ENCODE measurements around the gene RMI2. TPM values are rescaled to one million over a fixed set of nuclear protein-coding genes. Genes with fewer than 3 reads are reported as not detected.
A peak's percentile ranks its signal among the peaks of the same experiment; 100 is the strongest.

RMI2 gene
- total and polyA plus RNA-seq, 2 of the 8 experiments (the other 6 are each of a cell fraction or from before 2014, with no cell fraction given) = 58.2 to 96.0 TPM

DNA sequence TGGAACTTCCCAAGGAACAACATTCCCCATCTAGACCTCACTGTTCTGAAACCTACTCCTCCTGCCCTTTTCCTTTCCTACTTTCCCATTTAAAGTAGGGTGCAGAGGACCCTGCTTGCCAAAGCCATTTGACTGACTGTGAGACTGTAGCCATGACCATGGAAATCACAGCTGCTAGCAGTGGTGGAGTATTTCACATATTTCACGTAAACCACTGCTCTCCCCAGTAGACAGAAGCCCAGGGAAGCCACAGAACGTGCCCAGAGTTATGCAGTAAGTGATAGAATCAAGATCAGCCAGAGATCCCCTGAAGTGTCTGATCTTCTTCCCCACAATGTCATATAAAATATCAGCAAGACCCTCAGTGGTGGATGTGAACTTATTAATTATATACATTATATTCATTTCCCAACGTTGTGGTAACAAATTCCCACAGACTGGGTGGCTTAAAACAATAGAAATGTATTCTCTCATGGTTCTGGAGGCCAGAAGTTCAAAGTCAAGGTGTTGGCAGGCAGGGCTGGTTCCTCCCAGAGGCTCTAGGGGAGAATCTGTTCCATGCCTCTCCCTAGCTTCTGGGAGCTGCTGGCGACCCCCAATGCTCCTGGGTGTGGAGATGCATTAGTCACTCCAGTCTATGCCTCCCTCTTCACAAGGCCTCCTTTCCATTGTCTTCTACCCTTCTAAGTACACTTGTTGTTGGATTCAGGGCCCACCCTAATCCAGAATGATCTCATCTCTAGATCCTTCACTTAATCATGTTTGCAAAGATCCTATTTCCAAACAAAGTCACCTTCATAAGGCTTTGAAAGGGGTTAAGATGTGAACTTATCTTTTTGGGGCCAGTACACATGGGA, 43.4 kb upstream of the RMI2 start:
- POLR2A ChIA-PET (ENCODE audit: partially characterized antibody) = interaction anchor here (3.4 kb wide), 1 partner anchor 46 kb away, joined by 12 read pairs; the partner anchor contains the start of gene SOCS1

More for the DNA sequence above, 43.4 kb upstream of the RMI2 start:
- Histone ChIP-seq H4K5ac (ENCODE audit: insufficient read length, low read depth, low read length) (no peak overlapping the region), H3K79me2 (ENCODE audit: control insufficient read depth in 1 of 2, insufficient read depth in 2 of 2, low read length in 2 of 2) (no peaks in the 10 kb centered on the region), H2BK120ac (replicated peaks; ENCODE audit: low read depth, low read length) (no peak overlapping the region), H3K4me3 (ENCODE audit: extremely low read depth in 1 of 4, insufficient read depth in 2 of 4, low read depth in 3 of 4, low read length in 4 of 4) (no peak overlapping the region), H3K9ac (replicated peaks in 1 of 4; ENCODE audit: extremely low read depth in 1 of 4, low read depth in 3 of 4, low read length in 3 of 4) (no peak overlapping the region), H4K91ac (replicated peaks; ENCODE audit: insufficient read length, low read length) (no peak overlapping the region), H3K27ac (ENCODE audit: low read depth, low read length) (no peak overlapping the region), H4K8ac (ENCODE audit: extremely low read depth, insufficient read depth, low read length) (no peak overlapping the region), H3K23me2 (ENCODE audit: low read depth, low read length) (no peaks in the 10 kb centered on the region), H3K9me3 (ENCODE audit: insufficient read depth in 2 of 2, low read depth in 1 of 2, low read length in 1 of 2) (no peaks in the 10 kb centered on the region), H2BK15ac (ENCODE audit: low read length) (no peak overlapping the region; the same call in 1 of the 2 replicates), H2BK20ac (ENCODE audit: low read length) (0 out of 2 replicates have a peak overlapping the region, but pooled peaks have one; percentile 11), H2BK5ac (ENCODE audit: low read depth, low read length) (no peak overlapping the region), H2AFZ (ENCODE audit: low read length) (no peak overlapping the region), H4K20me1 (replicated peaks in 1 of 2; ENCODE audit: control insufficient read depth in 1 of 2, insufficient read depth in 2 of 2, low read length in 2 of 2) (no peaks in the 10 kb centered on the region), H2BK12ac (ENCODE audit: low read depth, low read length) (no peak overlapping the region), H3K56ac (replicated peaks; ENCODE audit: insufficient read length, low read depth, low read length) (no peak overlapping the region), H3K18ac (ENCODE audit: extremely low read depth, low read length) (no peak overlapping the region), H3K27me3 (replicated peaks in 1 of 4; ENCODE audit: control insufficient read depth in 3 of 4, extremely low read depth in 1 of 4, insufficient read depth in 3 of 4, low read length in 3 of 4) (no peaks in the 10 kb centered on the region), H3K4ac (replicated peaks; ENCODE audit: insufficient read length, low read depth, low read length) (no peak overlapping the region), H3K4me2 (ENCODE audit: insufficient read depth in 1 of 2, low read depth in 2 of 2, low read length in 2 of 2) (no peak overlapping the region), H3K79me1 (ENCODE audit: low read depth, low read length) (no peaks in the 10 kb centered on the region), H3K23ac (ENCODE audit: insufficient read length) (no peak overlapping the region), H3K36me3 (ENCODE audit: control insufficient read depth in 2 of 4, insufficient read depth in 4 of 4, low read length in 3 of 4) (no peaks in the 10 kb centered on the region), H2AK5ac (ENCODE audit: low read depth, low read length) (no peak overlapping the region), H3K14ac (ENCODE audit: insufficient read length) (no peak overlapping the region), H3K4me1 (replicated peaks in 1 of 4; ENCODE audit: control insufficient read depth in 3 of 4, insufficient read depth in 4 of 4, low read length in 3 of 4) (peaks cover 5 to 9% (median 7%) of the 10 kb centered on the region in 4 experiments)
- WGBS, 2 experiments (ENCODE audit: extremely low coverage in 1 of 2, insufficient coverage in 1 of 2, insufficient read length in 1 of 2, insufficient replicate concordance in 2 of 2, low coverage in 1 of 2, low lambda C conversion rate in 2 of 2, missing lambda C conversion rate in 1 of 2) = 77% methylated on average over 4 of the region's 4 CpGs; no CpG with 5 or more reads in 1 of the 2 experiments
- TF ChIP-seq NANOG (IDR thresholded peaks at IDR 0.05; ENCODE audit: insufficient read depth, low read depth, low read length, poor library complexity, severe bottlenecking) = no peak
- no peak for TF ChIP-seq RBBP5 (IDR thresholded peaks at IDR 0.05; ENCODE audit: borderline replicate concordance, low read depth, low read length)
- TF ChIP-seq SIN3A (conservative IDR thresholded peaks at IDR 0.05 in 1 of 2, IDR thresholded peaks at IDR 0.05 in 1 of 2; ENCODE audit: low read depth in 1 of 2, low read length in 2 of 2) = no peak
- TF ChIP-seq ATF2 (IDR thresholded peaks at IDR 0.05; ENCODE audit: low read length) = no peak
- DNase-seq (ENCODE audit: low read depth in 1 of 2, low spot score in 2 of 2) = no peak
- no peak for FAIRE-seq
- CTCF ChIA-PET (ENCODE audit: partially characterized antibody) = interaction anchor here (0.8 to 1.2 kb wide), 3 partner anchors 24 to 55 kb away, joined by 3 to 5 read pairs (median 3); no protein-coding TSS in a partner anchor
